ENCODE results near the gene NBPF6.
"Not testable (repeated sequence)": the region's sequence is repeated elsewhere in the genome, so short reads cannot be mapped to it uniquely, and the experiment has no call there.

NBPF6 gene

DNA sequence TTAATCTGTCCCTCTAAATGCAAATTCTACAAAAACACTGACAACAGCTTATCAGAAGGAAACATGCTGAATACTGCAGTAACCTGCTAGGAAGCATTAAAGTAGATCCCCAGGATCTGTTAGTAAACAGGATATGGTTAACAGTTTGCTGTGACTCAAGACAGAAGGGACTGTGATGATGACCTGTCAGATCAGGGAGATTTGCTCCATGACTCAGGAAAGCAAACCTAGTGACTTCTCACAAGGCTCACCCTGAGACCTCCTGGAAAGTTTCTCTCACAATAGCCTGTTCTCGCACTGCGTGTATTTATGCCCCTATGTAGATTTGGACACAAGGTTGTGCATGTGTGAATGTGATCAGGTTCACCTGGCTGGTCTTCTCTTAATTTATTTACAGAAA lies 8.5 kb downstream of the NBPF6 start:
- H3K4me1 ChIP-seq (ENCODE audit: control insufficient read depth, insufficient read depth, low read length, poor library complexity, severe bottlenecking); H3K36me3 ChIP-seq (ENCODE audit: control insufficient read depth, insufficient read depth, low read length): not testable (repeated sequence)

DNA sequence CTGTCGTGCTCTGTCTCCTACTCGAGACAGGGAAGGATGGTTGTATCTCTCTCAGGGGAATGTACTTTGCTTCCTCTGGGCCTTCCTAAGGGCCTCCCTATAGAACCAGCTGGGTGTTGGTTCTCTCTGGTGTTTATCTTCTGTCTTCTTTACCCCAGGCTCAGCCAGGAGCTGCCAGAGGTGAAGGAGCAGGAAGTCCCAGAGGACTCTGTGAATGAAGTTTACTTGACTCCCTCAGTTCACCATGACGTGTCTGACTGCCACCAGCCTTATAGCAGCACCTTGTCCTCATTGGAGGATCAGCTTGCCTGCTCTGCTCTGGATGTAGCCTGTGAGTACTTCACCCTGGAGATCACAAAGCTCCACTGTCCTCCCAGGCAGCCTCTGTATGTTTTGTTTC lies 11.6 kb downstream of the NBPF6 start:
- H3K27me3 ChIP-seq (replicated peaks; ENCODE audit: control insufficient read depth, insufficient read depth, low read length, poor library complexity, severe bottlenecking); H3K4me1 ChIP-seq (ENCODE audit: control insufficient read depth, insufficient read depth, low read length, poor library complexity, severe bottlenecking); H3K36me3 ChIP-seq (ENCODE audit: control insufficient read depth, insufficient read depth, low read length); DNase-seq; H3K4me3 ChIP-seq (ENCODE audit: insufficient read depth, low read depth, low read length, poor library complexity, severe bottlenecking); H3K9me3 ChIP-seq (ENCODE audit: control insufficient read depth, low read length); H3K27ac ChIP-seq (ENCODE audit: insufficient read depth, low read length, poor library complexity, severe bottlenecking): not testable (repeated sequence)

More for the DNA sequence above, 8.5 kb downstream of the NBPF6 start:
- H3K27ac ChIP-seq (ENCODE audit: insufficient read depth, low read length, poor library complexity, severe bottlenecking); H3K9me3 ChIP-seq (ENCODE audit: control insufficient read depth, low read length); DNase-seq; H3K27me3 ChIP-seq (replicated peaks; ENCODE audit: control insufficient read depth, insufficient read depth, low read length, poor library complexity, severe bottlenecking); H3K4me3 ChIP-seq (ENCODE audit: insufficient read depth, low read depth, low read length, poor library complexity, severe bottlenecking): not testable (repeated sequence)

- H3K4me3 ChIP-seq (ENCODE audit: insufficient read depth, low read depth, low read length, poor library complexity, severe bottlenecking); H3K27me3 ChIP-seq (replicated peaks; ENCODE audit: control insufficient read depth, insufficient read depth, low read length, poor library complexity, severe bottlenecking); H3K27ac ChIP-seq (ENCODE audit: insufficient read depth, low read length, poor library complexity, severe bottlenecking); H3K9me3 ChIP-seq (ENCODE audit: control insufficient read depth, low read length); H3K36me3 ChIP-seq (ENCODE audit: control insufficient read depth, insufficient read depth, low read length); DNase-seq; H3K4me1 ChIP-seq (ENCODE audit: control insufficient read depth, insufficient read depth, low read length, poor library complexity, severe bottlenecking): not testable (repeated sequence)
These were observed 13.8 kb downstream of the NBPF6 start for GRCh38 chr1:108463962-108464361.

GRCh38 chr1:108466166-108466565 lies 16.0 kb downstream of the NBPF6 start:
- not testable (repeated sequence) for DNase-seq; H3K4me3 ChIP-seq (ENCODE audit: insufficient read depth, low read depth, low read length, poor library complexity, severe bottlenecking); H3K27me3 ChIP-seq (replicated peaks; ENCODE audit: control insufficient read depth, insufficient read depth, low read length, poor library complexity, severe bottlenecking); H3K4me1 ChIP-seq (ENCODE audit: control insufficient read depth, insufficient read depth, low read length, poor library complexity, severe bottlenecking); H3K27ac ChIP-seq (ENCODE audit: insufficient read depth, low read length, poor library complexity, severe bottlenecking); H3K36me3 ChIP-seq (ENCODE audit: control insufficient read depth, insufficient read depth, low read length); H3K9me3 ChIP-seq (ENCODE audit: control insufficient read depth, low read length)

- H3K9me3 ChIP-seq (ENCODE audit: control insufficient read depth, low read length); H3K36me3 ChIP-seq (ENCODE audit: control insufficient read depth, insufficient read depth, low read length); H3K4me1 ChIP-seq (ENCODE audit: control insufficient read depth, insufficient read depth, low read length, poor library complexity, severe bottlenecking); H3K4me3 ChIP-seq (ENCODE audit: insufficient read depth, low read depth, low read length, poor library complexity, severe bottlenecking); H3K27me3 ChIP-seq (replicated peaks; ENCODE audit: control insufficient read depth, insufficient read depth, low read length, poor library complexity, severe bottlenecking); DNase-seq; H3K27ac ChIP-seq (ENCODE audit: insufficient read depth, low read length, poor library complexity, severe bottlenecking): not testable (repeated sequence)
These were observed 17.0 kb downstream of the NBPF6 start for GRCh38 chr1:108467155-108467554.

DNA sequence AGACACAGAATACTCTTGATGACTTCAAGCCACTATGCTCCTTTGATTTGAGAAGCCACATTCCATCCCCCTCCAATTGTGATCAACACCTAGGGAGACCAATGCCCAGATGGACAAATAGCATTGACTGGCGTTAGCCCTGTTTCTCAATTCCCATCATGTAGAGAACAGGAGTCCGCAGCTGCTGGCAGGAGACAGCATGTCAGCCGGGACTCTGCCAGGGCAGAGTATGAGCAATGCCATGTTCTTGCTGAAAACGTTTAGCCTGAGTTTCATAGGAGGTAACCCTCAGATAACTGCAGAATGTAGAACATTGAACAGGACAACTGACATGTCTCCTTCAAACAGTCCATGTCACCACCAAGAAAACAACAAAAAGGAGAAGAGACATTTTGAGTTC lies 20.6 kb downstream of the NBPF6 start:
- not testable (repeated sequence) for DNase-seq; H3K27ac ChIP-seq (ENCODE audit: insufficient read depth, low read length, poor library complexity, severe bottlenecking); H3K9me3 ChIP-seq (ENCODE audit: control insufficient read depth, low read length)

GRCh38 chr1:108474516-108474915 lies 24.4 kb downstream of the NBPF6 start:
- not testable (repeated sequence) for H3K4me3 ChIP-seq (ENCODE audit: insufficient read depth, low read depth, low read length, poor library complexity, severe bottlenecking); H3K4me1 ChIP-seq (ENCODE audit: control insufficient read depth, insufficient read depth, low read length, poor library complexity, severe bottlenecking); DNase-seq; H3K9me3 ChIP-seq (ENCODE audit: control insufficient read depth, low read length); H3K27ac ChIP-seq (ENCODE audit: insufficient read depth, low read length, poor library complexity, severe bottlenecking); H3K27me3 ChIP-seq (replicated peaks; ENCODE audit: control insufficient read depth, insufficient read depth, low read length, poor library complexity, severe bottlenecking); H3K36me3 ChIP-seq (ENCODE audit: control insufficient read depth, insufficient read depth, low read length)

More for the DNA sequence above, 20.6 kb downstream of the NBPF6 start:
- not testable (repeated sequence) for H3K36me3 ChIP-seq (ENCODE audit: control insufficient read depth, insufficient read depth, low read length); H3K27me3 ChIP-seq (replicated peaks; ENCODE audit: control insufficient read depth, insufficient read depth, low read length, poor library complexity, severe bottlenecking); H3K4me3 ChIP-seq (ENCODE audit: insufficient read depth, low read depth, low read length, poor library complexity, severe bottlenecking); H3K4me1 ChIP-seq (ENCODE audit: control insufficient read depth, insufficient read depth, low read length, poor library complexity, severe bottlenecking)

- no peaks in the 10 kb centered on the region for H3K27me3 ChIP-seq (replicated peaks; ENCODE audit: control insufficient read depth, insufficient read depth, low read length, poor library complexity, severe bottlenecking)
- no peak overlapping the region for H3K27ac ChIP-seq (ENCODE audit: insufficient read depth, low read length, poor library complexity, severe bottlenecking)
- no peaks in the 10 kb centered on the region for H3K4me1 ChIP-seq (ENCODE audit: control insufficient read depth, insufficient read depth, low read length, poor library complexity, severe bottlenecking)
- no peak overlapping the region for H3K4me3 ChIP-seq (ENCODE audit: insufficient read depth, low read depth, low read length, poor library complexity, severe bottlenecking)
- no peaks in the 10 kb centered on the region for H3K36me3 ChIP-seq (ENCODE audit: control insufficient read depth, insufficient read depth, low read length)
- no peaks in the 10 kb centered on the region for H3K9me3 ChIP-seq (ENCODE audit: control insufficient read depth, low read length)
- no peak for DNase-seq
These were observed 28.4 kb downstream of the NBPF6 start for GRCh38 chr1:108478429-108479015.

- Histone ChIP-seq H3K4me1 (ENCODE audit: control insufficient read depth, insufficient read depth, low read length, poor library complexity, severe bottlenecking) (no peaks in the 10 kb centered on the region), H3K27ac (ENCODE audit: insufficient read depth, low read length, poor library complexity, severe bottlenecking) (no peak overlapping the region), H3K27me3 (replicated peaks; ENCODE audit: control insufficient read depth, insufficient read depth, low read length, poor library complexity, severe bottlenecking) (no peaks in the 10 kb centered on the region), H3K36me3 (ENCODE audit: control insufficient read depth, insufficient read depth, low read length) (no peaks in the 10 kb centered on the region), H3K4me3 (ENCODE audit: insufficient read depth, low read depth, low read length, poor library complexity, severe bottlenecking) (no peak overlapping the region), H3K9me3 (ENCODE audit: control insufficient read depth, low read length) (no peaks in the 10 kb centered on the region)
- DNase-seq: no peak
These were observed 32.6 kb downstream of the NBPF6 start for GRCh38 chr1:108482708-108483107.

GRCh38 chr1:108485990-108486389 lies 35.8 kb downstream of the NBPF6 start:
- H3K4me1 ChIP-seq (ENCODE audit: control insufficient read depth, insufficient read depth, low read length, poor library complexity, severe bottlenecking); H3K36me3 ChIP-seq (ENCODE audit: control insufficient read depth, insufficient read depth, low read length); H3K9me3 ChIP-seq (ENCODE audit: control insufficient read depth, low read length); H3K27ac ChIP-seq (ENCODE audit: insufficient read depth, low read length, poor library complexity, severe bottlenecking); H3K27me3 ChIP-seq (replicated peaks; ENCODE audit: control insufficient read depth, insufficient read depth, low read length, poor library complexity, severe bottlenecking); H3K4me3 ChIP-seq (ENCODE audit: insufficient read depth, low read depth, low read length, poor library complexity, severe bottlenecking); DNase-seq: not testable (repeated sequence)

- DNase-seq; H3K9me3 ChIP-seq (ENCODE audit: control insufficient read depth, low read length); H3K36me3 ChIP-seq (ENCODE audit: control insufficient read depth, insufficient read depth, low read length); H3K27ac ChIP-seq (ENCODE audit: insufficient read depth, low read length, poor library complexity, severe bottlenecking); H3K27me3 ChIP-seq (replicated peaks; ENCODE audit: control insufficient read depth, insufficient read depth, low read length, poor library complexity, severe bottlenecking); H3K4me3 ChIP-seq (ENCODE audit: insufficient read depth, low read depth, low read length, poor library complexity, severe bottlenecking); H3K4me1 ChIP-seq (ENCODE audit: control insufficient read depth, insufficient read depth, low read length, poor library complexity, severe bottlenecking): not testable (repeated sequence)
These were observed 36.6 kb downstream of the NBPF6 start for GRCh38 chr1:108486707-108487106.

All from effector memory CD4-positive, alpha-beta T cell (primary cell).